NCI-H146 treated with DMSO at 0.1 percent for 48 hours (cell line): Measurements from ENCODE around the gene ADGRE1.

ENCODE experiments used
- DNase-seq: peaks from one replicate; lab custom pipeline; 2025; ENCODE audit not compliant: unreplicated experiment; lab: John Stamatoyannopoulos, UW

The ADGRE1 gene

GRCh38 chr19:6875218-6875617 is 12.2 kb upstream of the ADGRE1 start:
- DNase-seq, result no peak

GRCh38 chr19:6876748-6877147 is 10.6 kb upstream of the ADGRE1 start:
- DNase-seq, result no peak

DNA sequence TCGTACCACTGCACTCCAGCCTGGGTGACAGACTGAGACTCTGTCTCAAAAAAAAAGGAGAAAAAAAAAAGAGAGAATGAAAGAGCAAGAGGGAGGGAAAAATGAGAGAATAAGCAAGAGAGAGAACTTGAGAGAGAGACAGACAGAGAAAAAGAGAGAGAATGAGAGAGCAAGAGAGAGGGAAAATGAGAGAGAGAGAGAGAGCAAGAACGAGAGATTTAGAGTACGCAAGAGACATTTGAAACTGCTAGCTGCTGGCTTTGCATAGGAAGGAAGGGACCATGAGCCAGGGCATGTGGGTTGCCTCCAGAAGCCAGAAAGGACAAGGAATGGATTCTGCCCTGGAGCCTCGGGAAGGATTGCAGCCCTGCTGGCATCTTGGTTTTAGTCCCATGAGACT is 9.6 kb upstream of the ADGRE1 start:
- DNase-seq, result no peak

- DNase-seq, result no peak
These were observed 992 bp upstream of the ADGRE1 start for GRCh38 chr19:6886277-6886897.

GRCh38 chr19:6888967-6889366 is 1.6 kb downstream of the ADGRE1 start:
- DNase-seq, result no peak

GRCh38 chr19:6890401-6890913 is 3.1 kb downstream of the ADGRE1 start:
- no peak for DNase-seq

DNA sequence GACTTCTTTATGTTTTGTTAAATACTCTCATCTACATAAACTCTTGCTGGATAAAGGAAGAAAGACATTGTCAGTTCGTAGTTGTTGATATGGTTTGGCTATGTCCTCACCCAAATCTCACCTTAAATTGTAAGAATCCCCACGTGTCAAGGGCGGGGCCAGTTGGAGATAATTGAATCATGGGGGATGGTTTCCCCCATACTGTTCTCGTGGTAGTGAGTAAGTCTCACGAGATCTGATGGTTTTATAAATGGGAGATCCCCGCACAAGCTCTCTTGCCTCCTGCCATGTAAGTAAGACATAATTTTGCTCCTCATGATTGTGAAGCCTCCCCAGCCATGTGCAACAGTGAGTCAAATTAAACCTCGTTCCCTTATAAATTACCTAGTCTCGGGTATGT is 3.6 kb downstream of the ADGRE1 start:
- no peak for DNase-seq

DNA sequence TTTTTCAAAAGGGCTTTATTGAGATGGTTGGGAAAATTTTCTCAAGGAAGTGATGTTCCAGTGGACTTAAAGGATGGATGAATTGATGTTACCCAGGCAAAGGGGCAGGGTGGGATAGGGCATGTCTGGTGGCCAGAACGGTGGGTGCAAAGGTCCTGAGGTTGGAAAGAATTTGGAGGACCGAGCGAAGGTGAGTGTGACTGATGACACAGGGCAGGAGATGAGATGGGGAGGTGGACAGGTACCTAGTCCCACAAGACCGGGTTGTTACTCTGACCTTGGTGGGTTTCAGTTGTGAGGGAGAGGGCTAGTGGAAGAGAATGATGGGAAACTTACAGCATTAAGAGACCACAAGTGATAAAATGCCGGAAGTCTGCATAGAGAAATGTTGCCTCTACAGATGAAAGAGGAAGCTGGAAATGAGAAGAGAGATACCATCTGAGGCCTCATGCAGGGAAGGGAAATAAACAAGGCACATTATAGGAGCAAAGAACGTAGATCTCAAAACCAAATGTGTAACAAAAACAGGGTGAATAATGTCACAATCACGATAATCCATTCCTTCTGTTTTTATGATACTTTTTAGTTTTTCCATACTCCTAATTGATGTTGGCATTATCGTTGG is 4.5 kb downstream of the ADGRE1 start:
- DNase-seq, result no peak

- DNase-seq, result no peak
These were observed 6.9 kb downstream of the ADGRE1 start for GRCh38 chr19:6894313-6894712.

DNA sequence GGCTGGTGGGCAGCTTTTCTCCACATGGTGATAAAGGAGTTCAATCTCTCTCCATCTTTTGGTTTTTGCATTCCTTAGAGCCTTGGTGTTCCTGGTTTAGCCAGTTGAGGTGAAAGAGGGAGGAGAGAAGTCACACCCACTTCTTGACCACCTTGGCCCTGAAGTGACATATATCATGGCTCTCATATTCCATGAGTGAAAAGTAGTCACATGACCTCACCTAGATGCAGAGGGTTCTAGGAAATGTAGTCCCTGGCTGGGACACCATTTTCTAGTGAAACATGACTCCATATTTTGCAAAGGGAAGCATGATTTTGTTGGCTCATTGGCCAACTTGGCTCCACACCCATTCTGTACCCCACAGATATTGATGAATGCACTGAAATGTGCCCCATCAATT is 16.1 kb downstream of the ADGRE1 start:
- no peak for DNase-seq

GRCh38 chr19:6906559-6907060 is 19.2 kb downstream of the ADGRE1 start:
- no peak for DNase-seq

- DNase-seq, result no peak
These were observed 24.1 kb downstream of the ADGRE1 start for GRCh38 chr19:6911523-6911922.

- DNase-seq, result no peak
These were observed 26.9 kb downstream of the ADGRE1 start for GRCh38 chr19:6914321-6914720.

- no peak for DNase-seq
These were observed 29.6 kb downstream of the ADGRE1 start for GRCh38 chr19:6916952-6917351.

DNA sequence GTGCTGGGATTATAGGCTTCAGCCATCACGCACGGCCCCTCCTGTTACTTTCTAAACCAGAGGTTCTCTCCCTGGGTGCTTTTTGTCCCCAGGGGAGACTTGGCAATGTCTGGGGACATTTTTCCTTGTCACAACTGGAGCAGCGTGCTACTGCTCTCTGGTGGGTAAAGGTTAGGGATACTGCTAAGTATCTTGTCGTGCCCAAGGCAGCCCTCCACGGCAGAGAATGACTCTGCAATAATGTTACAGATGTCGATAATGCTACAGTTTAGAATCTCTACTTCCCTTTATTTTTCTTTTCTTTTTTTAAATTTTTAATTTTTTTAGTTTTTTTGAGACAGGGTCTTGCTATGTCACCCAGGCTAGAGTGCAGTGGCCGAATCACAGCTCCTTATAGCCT is 38.0 kb downstream of the ADGRE1 start:
- DNase-seq, result no peak

GRCh38 chr19:6925801-6926751 is 38.7 kb downstream of the ADGRE1 start:
- DNase-seq, result no peak

DNA sequence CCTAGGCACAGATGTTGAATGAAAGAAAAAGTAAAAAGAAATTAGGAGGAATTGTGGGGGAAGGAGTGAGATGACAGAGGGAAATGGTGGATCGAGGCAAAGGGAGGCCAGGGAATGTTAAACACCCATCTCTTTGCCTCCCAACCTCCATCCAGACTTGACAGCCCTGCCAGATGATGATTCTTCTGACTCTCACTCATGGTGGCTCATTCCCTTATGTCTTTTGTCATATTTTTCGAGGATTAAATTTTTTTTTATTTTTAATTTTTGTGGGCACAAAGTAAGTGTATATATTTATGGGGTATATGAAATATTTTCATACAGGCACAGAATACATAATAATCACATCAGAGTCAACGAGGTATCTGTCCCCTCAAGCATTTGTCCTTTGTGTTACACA is 42.8 kb downstream of the ADGRE1 start:
- no peak for DNase-seq

GRCh38 chr19:6935069-6935468 is 47.7 kb downstream of the ADGRE1 start:
- no peak for DNase-seq

DNA sequence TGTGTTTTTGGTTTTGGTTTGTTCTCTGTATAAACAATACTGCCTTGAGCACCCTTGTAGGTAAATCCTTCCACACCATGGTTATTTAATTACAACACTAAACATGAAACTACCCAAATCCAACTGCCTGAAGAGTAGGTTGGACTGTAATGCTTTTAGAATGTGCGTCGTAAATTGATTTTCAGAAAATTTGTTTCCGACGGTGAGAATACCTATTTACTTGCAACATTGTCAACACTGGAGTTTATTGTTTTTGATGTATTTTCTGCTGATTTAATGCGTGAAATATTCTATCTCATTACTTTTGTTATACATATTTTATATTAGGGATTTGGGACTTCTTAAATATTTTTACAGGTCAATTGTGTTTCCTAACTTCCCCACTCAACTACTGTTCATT is 48.2 kb downstream of the ADGRE1 start:
- no peak for DNase-seq

GRCh38 chr19:6945733-6946132 is 58.4 kb downstream of the ADGRE1 start:
- no peak for DNase-seq

- no peak for DNase-seq
These were observed 60.4 kb downstream of the ADGRE1 start for GRCh38 chr19:6947745-6948144.

- DNase-seq, result no peak
These were observed 61.5 kb downstream of the ADGRE1 start for GRCh38 chr19:6948884-6949283.
